GM19463 (cell line): ENCODE results near the gene KRTAP3-2.

ENCODE experiments used
- ATAC-seq: cut with Tn5 transposase; IDR thresholded peaks from one replicate; pipeline ENCODE4 v1.9.1; 2021; ENCODE audit warnings: mild to moderate bottlenecking, moderate library complexity; ENCODE audit not compliant: unreplicated experiment

KRTAP3-2 gene

DNA sequence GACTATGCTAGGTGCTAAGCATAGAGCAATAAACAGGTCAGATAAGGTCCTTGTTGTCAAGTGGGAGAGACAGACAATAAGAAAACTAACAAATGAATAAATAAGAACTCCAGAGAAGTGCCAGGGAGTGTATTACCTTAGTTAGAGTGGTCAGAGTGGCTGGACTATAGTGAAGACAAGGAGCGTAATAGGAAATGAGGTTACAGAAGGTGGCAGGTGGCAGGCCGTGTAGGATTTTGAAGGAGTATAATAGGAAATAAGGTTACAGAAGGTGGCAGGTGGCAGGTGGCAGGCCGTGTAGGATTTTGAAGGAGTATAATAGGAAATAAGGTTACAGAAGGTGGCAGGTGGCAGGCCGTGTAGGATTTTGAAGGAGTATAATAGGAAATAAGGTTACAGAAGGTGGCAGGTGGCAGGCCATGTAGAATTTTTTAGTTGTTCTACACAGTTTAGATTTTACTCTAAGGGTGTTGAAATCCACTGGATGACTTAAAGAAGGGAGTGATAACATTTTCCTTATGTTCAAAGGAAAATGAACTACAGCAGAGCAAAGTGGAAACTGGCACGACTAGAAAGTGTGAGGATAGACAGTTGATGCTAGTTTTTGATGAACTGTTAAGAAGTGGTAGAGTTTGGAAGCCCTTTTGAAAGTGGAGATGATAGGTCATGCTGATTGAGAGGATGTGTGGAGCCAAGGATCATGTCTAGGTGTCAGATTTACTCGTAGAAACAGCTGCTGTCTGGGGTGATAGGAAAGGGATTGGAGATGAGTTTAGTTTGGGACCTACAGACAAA is 12.8 kb upstream of the KRTAP3-2 start:
- ATAC-seq, result no peak

DNA sequence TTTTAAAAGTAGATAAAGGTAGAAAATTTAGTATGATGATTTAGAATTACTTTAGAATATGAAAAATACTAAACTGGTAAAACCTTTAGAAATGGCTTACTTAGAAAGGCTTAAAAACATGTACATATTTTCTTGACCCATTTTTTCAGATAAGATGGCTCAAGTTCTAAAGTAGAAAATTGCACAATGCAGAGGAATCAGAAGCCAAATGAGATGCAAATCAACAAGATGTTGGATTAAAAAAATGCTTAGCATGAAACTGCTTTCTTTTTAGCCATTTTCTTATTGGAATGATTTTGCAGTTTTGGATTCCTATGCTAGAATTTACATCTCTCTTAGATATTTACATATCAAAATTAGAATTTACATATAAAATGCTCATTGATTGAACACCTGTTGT is 10.7 kb upstream of the KRTAP3-2 start:
- ATAC-seq, result no peak

- ATAC-seq, result no peak
Observed at GRCh38 chr17:41009936-41010335, 10.2 kb upstream of the KRTAP3-2 start.

DNA sequence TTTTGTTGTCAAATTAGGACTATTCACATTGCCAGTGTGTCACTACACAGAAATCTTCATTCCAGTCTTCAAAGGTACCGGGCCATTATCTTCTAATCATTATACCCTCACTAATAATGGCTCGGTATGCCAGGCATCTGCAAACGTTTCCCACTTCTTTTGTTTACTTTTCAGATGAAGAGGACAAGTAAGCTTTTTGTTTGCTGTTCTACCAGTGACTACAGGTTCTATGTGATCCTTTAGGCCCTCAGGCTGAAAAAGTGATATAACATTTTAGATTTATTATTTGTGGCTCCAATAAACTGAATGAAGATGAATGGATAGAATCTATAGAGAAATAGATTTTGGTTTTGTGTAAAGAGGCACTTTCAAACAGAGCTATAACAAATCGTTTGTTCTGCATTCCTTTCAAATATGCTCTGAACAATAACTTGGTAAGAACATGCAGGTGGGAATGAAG is 9.6 kb upstream of the KRTAP3-2 start:
- ATAC-seq, result no peak

GRCh38 chr17:41008811-41009210 is 9.1 kb upstream of the KRTAP3-2 start, which contains the start of gene KRTAP3-1:
Gene KRTAP3-1, minus strand, starts transcription at chr17:41009128. Its CDS starts 54 bp downstream, at chr17:41009074.
- ATAC-seq, result no peak

DNA sequence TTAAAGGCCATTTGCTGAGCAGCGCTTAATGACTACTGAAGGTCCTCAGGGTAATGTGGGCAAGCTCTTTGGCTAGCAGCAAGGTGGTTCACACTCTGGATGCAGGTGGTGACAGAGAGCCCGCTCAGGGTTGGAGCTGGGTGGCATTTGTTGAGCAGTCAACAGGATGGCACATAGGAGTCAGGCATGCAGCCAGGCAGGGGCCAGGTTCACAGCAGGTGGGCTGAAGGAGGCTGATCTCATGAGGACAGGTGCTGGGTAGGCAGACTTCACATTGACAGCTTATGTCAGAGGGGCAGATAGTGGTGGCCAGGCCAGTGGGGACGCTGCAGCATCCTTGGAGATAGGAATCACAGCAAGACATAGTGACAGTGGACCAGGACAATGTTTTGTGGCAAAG is 4.7 kb upstream of the KRTAP3-2 start:
- ATAC-seq, result no peak

DNA sequence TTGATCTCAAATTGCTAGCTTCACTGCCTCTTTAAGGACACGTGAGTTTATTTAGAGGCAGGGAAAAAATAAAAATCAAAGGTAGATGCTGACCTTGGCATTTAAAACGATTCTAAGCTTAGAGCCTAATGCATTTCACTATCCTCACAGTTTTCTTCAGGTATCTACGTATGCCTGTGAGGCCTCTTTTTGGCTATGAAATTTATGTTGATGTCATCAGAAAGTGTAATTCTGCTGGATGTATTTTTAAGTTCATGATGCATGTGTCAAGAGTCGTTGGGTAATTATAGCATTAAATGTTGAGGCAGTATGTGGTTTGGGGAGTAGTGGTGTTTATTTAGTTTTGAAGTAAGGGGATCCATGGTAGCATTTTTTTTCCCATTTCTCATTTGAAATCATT is 4.2 kb upstream of the KRTAP3-2 start:
- ATAC-seq, result no peak

DNA sequence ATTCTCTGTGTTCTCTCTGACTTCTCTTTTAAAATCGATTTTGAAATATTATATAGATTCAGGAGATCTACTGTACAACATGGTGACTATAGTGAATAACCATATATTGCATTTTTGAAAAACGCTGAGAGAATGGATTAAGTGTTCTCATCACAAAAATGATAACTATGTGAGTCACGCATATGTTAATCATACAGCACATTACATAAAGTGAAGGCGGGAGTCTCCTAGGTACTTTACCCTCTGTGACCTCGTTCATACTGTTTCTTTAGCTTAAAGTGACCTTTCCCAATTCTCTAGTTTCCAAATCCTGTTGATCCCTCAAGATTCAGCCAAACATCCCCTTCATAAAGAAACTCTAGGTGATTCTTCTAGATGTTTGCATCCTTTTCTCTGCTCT is 3.1 kb upstream of the KRTAP3-2 start:
- ATAC-seq, result no peak

DNA sequence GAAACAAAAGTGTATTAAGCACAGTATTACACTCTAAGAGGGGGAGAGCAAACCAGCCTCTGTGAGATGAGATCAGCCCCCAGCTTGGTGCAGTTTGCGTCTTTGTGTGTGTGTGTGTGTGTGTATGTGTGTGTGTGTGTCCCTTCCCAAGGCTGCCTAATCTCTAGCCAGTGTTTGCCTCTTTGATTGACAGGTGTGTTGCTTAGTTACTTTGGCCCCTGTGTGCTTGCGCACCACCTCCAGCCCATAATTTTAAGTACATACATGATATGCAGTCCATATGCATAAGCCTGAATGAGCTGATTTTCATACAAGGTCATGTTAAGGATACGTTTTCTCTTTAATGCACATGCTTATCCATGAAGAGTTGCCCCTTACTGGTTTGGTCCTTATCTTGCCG is 2.1 kb upstream of the KRTAP3-2 start:
- ATAC-seq, result no peak

GRCh38 chr17:40997361-40997760 is 2.3 kb downstream of the KRTAP3-2 start:
- no peak for ATAC-seq

- ATAC-seq, result no peak
Observed at GRCh38 chr17:40996829-40997228, 2.9 kb downstream of the KRTAP3-2 start.

DNA sequence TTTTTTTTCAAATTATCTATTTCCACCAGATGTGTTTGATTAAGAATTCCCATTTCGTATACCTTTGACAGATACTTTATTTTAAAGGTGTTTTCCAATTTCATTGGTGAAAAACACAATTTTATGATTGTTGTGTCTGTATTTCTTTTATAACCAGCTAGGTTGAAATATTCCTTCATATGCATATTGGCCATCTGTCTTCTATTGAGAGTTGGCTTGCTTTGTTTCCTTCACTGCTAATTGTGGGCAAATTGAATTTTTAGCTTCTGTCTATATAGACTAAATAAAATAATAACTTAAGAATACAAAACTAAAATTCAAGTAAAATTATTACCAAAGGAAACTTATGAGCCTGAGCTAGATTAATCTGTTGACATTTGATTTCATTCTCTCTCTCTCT is 4.6 kb downstream of the KRTAP3-2 start:
- no peak for ATAC-seq

DNA sequence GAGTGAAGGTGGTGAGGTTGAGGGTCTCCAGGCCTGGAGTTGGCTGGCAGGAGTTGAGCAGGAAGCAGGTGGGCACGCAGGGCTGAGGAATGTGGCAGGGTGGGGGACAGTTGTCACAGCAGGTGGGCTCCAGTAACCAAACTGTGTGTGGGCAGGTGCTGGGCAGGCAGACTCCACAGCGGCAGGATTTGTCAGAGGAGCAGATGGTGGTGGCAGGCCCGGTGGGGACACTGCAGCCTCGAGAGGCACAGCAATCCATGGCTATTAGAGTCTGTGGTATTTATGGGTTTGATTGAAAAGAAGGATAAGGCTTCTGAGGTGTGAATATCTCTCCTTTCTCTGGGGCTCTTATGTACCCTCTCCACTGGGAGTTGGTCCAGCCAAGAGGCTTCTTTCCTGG is 5.9 kb downstream of the KRTAP3-2 start, which contains the start of gene KRTAP3-3:
Gene KRTAP3-3, minus strand, starts transcription at position 326 of the 400 bp plus-strand sequence. Its CDS starts 67 bp downstream, at position 259.
- no peak for ATAC-seq

DNA sequence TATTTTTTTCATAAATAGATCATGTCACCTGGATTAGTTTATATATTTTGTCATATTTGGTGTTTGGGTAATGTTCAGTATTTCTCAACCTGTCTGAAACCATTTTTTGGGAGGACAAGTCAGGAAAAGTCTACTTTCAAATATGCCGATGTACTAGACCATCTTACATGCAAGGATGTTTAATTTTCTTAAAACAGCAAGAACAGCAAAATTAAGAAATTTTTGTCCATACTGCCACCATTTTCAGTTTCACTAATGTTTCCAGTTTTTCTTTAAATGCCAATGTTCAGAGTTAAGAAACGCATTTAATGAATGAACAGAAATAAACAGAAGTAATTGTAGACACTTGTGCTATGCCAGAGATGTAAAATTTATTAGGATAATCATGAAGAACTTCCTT is 6.6 kb downstream of the KRTAP3-2 start:
- ATAC-seq, result no peak

GRCh38 chr17:40992666-40993065 is 7.0 kb downstream of the KRTAP3-2 start:
- ATAC-seq, result no peak

DNA sequence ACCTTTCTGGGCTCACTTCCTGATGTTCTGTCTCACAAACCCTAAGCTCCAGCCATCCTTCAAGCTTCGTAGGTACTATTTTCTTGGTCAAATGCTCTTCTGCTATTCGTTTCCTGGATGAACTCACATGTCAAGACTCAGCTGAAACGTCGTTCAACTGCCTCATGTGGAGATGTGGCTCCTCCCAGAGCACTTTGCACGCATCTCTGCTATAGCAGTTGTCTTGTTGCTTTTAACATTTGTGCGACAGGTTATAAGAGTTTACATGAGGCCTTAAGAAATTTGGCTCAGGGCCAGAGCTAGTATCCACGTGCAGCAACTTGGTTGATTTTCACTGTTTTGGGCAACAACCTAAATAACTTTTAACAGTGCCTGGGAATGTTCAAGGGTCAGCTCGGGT is 12.8 kb downstream of the KRTAP3-2 start:
- ATAC-seq, result no peak

DNA sequence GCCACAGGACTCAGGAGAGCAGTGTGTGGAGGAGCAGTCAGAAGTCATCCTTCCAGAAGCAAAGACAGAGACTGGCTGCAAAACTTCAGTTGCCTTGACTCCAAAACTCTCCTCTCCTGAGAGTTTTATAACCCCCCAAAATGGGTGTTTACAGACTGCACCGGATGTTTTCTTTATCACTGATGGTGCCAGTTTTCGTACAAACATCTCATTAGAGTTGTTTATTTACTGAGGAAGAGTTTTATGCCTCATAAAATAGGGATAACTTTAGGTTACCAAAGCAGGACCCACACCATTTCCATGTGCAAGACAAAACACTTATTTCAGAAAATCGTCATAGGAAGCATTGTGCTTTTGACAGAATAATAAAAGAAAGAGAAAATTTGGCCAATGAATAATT is 15.5 kb downstream of the KRTAP3-2 start, which contains the start of gene KRT40:
Gene KRT40, minus strand, starts transcription at position 101 of the 400 bp plus-strand sequence. Its CDS starts 53 bp downstream, at position 48.
- ATAC-seq, result no peak

GRCh38 chr17:40981115-40981514 is 18.6 kb downstream of the KRTAP3-2 start:
- ATAC-seq, result no peak

- no peak for ATAC-seq
Observed at GRCh38 chr17:40980596-40980995, 19.1 kb downstream of the KRTAP3-2 start.

DNA sequence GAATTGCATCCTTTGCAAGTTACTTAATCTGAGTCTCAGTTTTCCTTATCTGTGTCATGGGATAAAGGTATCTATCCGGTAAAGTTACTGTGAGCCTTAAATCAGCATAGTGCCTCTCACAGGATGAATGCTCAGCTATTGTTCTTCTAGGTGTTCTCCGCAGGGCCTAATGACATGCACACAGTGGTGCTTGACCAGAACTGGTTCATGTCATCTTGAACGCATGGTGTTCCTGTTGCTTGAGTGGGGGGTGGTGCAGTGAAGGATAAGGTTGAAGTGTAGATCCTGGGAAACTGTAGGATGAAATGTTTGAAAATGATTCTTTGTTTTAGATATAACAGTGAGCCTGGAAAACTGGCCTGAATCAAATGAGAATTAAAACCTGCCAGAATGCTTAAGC is 19.6 kb downstream of the KRTAP3-2 start:
- ATAC-seq, result no peak

DNA sequence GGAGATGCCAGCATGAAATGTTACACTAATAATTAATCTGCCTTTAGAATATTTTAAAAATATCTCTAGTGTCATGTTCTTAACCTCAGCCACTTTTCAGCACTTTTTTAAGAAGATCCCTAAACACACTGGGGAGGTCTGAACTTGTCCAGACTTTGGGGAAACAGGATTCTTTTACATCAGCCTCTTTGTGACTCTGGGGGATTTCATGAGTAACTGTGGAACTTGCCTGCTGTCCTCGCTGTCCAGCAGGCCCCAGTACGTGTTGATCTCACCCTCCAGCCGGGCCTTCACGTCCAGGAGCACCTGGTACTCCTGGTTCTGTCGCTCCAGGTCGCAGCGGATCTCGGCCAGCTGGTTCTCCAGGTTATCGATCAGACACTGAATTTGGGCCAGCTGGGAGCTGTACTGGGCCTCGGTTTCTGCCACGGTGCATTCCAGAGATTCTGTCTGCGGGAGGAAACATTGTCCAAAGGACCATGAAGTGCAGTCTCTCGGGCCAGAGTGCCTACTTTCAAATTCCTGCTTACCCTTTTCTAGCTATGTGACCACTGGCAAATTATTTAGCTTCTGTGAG is 21.0 kb downstream of the KRTAP3-2 start:
- no peak for ATAC-seq

GRCh38 chr17:40975516-40975915 is 24.2 kb downstream of the KRTAP3-2 start:
- no peak for ATAC-seq
